GM18873 (cell line): ENCODE results near the gene ZBTB20.

ENCODE experiments used
- ATAC-seq: cut with Tn5 transposase; IDR thresholded peaks from one replicate; pipeline ENCODE4 v1.9.1; 2021; ENCODE audit warnings: mild to moderate bottlenecking, moderate library complexity, moderate number of reproducible peaks; ENCODE audit not compliant: unreplicated experiment, low FRiP score

The ZBTB20 gene

DNA sequence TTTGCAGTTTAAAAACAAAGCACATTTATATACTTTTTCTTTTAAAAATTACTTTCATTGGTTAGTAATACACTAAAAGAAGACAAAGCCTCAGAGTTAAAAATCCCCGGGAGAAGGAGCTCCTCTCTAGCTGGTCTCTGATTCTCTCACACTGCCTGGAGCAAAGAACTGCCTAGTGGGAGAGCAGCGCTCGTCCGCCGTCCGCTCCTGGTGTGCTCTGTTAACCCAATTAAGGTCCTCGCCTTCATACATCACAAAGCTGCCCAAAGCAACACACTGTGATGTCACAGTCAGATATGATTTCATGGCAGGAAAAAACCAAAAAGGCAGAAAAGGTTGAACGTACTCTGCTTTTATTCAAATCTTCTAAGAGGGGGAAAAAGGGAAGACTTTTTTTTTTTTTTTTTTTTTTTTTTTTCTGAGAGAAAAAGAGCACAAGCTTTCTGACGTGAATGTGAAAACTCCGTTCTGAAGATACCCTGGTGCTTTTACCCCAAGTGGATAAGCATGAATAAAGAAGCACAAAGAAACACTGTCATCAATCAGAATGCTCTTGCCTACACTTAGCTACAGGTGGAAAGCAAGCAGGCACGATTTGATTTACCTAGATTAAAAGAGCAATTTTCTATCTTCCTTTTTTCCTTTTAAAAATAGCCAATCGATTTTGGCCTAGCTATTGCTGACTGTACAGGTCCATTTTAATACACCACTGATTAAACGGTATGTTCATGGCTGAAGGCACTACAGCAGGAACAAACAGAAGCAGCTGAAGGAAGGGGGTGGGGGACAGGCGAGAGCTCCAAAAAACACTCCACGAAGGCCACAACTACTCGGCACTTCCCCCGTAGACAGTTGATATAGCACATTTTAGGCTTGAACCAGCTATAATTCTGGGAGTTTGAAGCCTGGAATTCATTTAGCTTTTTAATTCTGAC lies 738.1 kb downstream of the ZBTB20 start:
- ATAC-seq = no peak

DNA sequence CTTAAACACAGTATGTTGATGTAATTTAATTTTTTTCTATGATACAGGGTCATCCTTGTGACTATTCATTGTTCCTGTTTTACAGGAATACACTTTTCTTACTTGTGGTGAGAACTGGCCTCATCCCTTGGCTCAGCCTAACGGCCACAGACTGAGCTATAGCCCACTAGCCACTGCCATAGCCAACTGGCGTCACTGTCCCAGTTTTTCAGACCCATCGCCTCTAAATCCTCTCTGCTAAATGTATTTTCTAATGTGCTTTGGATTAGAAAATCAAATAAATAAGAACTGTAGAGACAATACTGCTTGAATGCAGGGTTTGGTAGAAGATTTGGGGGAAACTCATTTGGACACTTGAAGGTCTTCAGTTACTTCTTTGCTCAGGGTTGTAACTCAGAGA lies 740.2 kb downstream of the ZBTB20 start:
- no peak for ATAC-seq

DNA sequence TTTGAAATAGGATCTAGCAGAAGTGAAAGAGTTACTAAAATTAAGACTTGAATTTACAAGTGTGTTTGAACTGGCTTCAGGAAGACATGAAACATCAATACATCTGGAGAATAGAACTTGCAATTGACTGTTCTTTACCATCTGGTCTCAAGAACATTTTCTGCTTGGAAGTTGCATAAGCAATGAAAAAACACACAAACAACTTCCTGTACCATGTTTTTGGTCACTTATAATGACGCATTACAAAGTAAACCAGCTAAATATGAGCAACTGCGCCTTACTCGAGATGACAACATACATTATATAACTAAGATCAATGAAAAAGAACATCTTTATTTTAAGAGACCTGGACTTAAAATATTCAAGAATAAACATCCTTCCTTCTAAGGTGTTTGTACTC lies 740.8 kb downstream of the ZBTB20 start:
- no peak for ATAC-seq

DNA sequence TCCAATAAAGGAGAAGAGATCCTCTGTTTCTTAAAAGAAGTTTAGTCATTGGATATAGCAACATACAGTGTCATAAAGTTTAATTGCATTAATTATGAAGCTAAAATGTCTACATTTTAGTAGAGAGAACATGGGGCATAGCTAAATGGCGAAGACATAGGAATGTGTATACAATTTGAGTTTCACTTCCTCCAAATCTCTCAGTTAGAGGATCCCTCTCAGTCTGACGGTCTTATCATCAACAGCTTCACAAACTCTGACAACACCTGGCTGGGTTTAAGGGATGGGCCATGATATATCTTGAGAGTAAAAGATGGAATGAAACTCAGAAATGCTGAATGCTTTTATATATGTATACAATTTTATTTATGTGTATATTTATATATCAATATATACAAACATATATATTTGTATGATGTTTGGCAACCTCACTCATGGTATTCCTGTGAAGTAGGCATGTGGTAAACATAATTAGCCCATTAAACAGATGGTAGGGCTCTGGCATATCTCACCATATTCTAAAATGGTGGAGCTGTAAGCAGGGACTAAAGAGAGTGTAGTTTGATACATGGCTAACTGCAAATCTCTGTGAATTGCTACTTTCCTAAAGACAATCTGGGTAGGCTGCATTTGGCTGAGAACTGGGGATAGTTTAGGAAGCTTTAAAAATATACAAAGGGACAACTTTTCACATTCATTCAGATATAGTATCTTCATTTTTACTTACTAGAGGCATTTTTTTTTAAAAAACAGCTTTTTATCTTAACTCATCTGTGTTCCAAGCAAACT lies 741.7 kb downstream of the ZBTB20 start:
- peak; percentile 86 for ATAC-seq

DNA sequence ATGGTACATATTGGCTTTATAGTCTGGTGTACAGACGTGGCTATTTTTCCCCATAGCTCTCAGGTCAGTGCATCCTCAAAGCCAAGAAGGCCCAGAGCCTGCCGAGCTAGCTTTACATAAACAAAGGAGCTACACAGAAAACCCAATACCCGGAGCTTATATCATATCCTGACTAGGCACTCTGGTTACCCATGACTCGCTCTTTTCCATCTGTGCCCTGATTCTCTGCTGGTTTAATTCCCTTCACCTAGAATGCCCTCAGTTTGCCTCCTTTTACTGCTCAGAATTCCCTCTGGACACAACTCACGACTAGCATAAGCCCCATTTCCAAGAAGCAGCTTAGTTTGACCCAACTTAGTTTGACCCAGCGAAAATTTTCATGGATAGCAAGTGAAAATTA lies 742.5 kb downstream of the ZBTB20 start:
- ATAC-seq = no peak

DNA sequence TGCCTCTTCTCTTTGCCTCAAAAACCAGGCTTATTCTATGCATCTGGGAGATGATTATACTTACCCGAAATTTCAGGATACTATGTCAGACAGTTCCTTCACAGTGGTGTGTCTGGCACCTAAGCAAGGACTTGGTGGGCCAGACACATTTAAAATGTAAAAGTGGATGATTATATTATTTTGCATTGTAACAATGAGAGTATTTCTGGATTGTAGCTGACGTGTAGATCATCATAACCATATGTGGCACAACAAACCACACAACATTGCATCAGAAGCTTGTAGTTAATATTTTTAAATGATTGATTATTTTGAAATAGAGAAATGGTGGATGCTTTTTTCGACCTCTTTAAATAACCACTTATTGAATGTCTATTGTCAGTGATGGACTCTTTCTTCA lies 744.2 kb downstream of the ZBTB20 start:
- ATAC-seq = no peak

DNA sequence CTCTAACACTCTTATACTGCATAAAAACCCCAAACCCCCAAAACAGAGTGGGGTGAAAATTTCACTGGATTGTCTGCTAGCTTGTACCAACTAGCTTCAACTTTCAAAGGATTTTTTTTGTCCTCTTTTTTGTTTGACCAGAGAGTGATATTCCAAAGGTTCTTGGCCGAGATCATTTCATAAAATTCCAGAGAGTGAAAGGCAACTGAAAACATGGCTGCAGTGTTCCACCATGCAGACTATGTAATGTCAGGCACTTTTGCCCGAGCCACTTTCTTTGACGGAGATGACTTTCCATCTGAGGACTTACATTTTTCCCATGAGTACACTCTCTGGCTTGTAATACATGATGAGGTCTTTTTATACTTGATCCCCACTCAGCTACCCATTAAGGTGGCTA lies 745.7 kb downstream of the ZBTB20 start:
- ATAC-seq = no peak

DNA sequence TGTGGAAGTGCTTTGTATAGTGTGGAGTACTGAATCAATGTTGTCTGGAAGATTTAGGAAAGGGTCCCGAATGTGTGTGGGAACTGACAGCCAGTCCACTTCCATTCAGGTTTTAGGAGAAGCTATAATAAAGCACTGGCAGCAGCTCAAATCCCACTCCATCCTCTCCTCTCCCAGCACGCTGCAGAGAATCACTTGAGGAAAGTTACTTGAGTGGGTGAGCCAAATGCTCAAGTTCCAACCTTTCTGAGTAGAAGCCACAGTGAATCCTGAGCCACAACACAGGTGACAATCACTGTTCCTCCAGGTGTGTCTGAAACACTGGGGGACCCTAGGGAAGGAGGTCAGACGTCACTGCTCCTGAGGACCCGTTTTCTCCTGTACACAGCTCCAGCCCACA lies 746.7 kb downstream of the ZBTB20 start:
- ATAC-seq = no peak

DNA sequence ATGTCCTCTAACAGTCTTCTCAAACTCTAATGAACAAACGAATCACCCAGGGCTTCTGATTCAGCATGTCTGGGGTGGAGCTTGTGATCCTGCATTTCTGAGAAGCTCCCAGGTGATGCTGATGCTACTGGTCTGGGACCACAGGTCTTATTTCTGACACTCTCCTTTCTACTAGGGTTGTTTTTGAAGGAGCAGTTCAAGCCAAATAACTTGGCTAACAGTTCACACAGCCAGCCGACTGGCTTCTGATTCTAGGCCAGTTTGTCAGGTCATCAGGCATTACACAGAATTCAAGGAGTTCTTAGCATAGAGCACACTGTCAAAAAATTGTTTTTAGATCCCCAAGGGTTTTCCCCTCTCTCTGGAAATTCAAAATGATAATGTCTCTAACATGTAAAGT lies 752.5 kb downstream of the ZBTB20 start:
- no peak for ATAC-seq

DNA sequence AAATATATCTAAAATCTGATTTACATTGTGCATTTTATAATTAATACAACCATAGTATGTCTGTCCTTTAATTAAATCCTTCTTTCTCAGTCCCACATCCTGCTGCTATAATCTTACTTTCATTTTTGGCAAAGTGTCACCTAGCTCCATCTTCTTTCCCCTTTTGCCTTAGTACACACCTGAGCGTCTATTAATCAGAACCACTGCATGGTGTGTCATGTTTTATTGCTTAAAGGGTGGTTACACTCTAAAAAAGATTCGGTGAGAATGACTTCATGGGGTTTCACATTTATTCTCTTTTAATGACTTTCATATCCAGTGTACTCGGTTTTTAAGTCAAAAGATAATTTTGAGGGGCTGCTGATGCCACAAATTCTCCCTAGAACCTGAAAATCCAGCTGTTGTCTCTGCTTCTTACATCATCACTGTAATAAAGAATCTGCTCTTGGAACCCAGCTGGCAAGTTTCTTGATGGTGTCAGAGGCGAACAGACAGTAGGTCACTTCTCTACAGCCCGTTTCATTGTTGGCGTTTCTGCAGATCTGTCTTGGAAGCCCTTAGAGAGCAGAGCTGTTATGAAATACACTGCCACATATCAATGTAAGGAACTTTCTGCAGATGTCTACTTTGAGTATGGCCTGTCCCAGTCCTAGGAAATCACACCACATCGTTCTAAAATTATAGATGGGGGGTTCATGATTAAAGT lies 753.6 kb downstream of the ZBTB20 start:
- ATAC-seq = no peak

DNA sequence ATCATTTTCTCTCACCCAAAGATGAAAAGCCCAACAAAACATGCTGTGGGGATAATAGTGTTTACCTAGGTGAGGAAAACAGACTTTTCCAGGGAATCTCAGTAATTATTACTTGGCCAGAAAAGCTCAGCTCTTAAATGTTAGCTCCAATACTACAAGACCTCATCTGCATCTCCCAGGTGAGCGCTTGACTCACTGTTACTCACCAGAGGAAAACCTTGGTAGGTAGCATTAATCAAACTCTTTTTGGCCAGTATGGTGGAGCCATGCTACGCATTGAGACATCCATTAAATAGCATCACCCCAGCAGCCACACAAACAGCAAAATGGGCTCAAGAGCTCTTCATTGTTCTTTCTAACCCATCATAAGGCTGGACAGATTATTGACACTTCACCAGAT lies 754.3 kb downstream of the ZBTB20 start:
- no peak for ATAC-seq

DNA sequence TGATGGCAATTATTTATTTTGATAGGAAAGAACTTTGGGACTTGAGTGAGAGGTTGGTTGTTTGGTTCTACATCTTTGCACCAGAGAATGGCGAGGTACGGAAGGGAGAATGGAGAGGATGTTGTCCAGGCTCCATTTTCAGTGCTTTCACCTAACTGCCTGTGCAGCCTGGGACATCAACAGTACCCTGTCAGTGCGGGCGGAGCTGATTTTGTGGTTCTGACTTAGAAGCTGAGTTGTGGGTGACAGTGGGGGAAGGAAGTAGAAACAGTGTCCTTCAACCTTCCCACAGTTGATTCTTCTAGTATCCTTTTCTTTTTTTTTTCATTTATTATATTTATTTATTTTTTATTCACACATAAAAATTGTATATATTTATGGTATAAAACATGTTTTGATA lies 757.9 kb downstream of the ZBTB20 start:
- ATAC-seq = no peak

DNA sequence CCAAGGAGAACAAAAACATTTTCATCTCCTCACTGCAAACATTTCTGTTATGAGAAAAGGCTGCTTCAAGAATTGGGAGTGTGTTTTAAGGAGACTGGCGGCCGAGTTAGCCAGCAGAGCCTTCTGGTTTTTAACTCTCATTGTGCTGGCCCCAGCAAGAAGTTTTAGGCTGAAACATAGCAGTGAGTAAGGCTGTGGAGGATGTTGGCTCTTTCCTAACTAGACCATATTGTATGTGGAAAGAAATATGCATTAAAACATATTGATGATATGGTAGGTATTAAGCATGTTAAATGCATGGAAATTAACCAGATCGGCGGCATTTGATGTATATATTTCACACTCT lies 762.6 kb downstream of the ZBTB20 start:
- no peak for ATAC-seq

DNA sequence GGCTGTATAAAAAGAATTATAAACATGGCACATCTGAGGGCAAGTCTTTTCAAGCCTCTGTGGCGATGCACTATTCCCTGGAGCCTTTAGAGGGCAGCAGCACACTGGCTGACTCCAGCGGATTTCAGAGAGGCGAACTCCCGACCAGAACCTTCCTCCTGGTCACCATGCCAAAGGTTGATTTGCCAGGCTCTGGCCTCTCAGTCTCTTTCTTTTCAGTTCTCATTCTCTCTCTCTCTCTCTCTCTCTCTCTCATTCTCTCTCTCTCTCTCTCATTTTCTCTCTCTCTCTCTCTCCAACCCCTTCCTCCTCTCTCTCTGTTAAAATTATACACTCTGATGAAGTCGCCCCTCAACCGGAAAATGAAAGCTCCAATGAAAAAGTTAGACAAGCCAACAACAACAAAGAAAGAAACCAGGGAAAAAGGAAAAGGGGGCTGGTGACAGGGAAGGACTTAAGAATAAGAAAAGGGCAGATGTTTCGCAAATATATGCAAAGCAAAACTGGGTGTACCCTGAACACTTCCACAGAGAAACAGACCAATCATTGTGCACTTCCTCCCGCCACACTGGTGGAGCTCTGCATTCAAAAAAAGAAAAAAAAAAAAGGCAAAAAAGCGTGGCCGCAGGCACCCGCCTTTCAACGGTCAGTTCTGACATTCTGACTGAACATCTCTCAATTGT lies 763.1 kb downstream of the ZBTB20 start:
- ATAC-seq = peak; percentile 64

DNA sequence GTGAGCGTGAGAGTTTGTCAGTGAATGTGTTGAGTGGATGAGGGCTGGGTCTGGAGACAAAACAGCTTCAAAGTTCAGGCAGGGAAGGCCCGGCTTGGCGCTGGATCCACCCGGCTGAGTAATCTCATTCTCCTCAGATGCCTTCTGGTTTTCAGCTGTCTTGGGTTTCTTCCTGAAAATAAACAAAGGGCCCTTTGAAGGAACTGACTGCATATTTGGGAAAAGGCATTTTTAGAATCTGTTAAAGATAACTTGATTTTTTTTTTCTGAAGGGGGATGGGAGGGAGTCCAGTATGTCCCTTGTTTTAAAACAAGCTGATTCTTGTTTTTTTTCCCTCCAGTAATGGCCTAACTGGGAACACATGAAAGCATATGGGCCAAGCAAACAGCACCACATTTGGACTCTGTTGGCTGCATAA lies 766.8 kb downstream of the ZBTB20 start:
- no peak for ATAC-seq

DNA sequence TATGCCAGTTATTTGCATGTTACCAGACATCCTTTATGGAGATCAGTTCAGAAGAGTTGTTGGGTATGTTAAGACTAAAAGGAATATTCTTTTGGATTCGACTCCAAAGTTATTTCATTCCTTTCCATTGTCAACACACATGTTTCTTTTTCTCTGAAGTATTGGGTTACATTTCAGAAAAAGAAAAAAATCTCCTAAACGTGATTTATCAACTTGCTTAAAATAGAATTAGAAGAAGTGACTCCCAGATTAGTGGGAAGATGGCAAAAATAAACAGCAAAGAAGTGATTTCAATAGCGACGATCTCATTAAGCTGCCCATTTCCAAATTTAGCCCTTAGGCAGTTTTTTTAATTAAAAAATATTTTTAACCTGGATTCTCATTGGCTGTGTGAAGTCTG lies 767.8 kb downstream of the ZBTB20 start:
- ATAC-seq = no peak

DNA sequence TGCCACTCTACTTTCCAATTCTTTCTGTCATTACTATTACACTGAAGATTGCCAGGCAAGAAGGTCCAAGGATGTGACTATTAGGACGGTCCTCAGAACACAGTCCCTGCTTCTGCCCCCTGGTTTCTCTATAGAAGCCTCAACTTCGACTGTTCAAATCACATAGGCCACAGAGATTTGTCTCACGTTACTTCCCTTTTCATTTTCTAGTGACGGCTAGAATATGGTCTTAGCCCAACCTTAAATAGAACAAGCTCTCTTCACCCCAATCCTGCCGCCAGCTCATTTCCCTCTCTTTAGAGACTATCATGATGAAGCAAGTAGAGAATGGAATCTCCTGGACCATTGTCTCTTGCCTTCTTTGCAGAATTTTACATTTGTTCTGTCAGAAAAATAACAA lies 768.3 kb downstream of the ZBTB20 start:
- ATAC-seq = no peak

DNA sequence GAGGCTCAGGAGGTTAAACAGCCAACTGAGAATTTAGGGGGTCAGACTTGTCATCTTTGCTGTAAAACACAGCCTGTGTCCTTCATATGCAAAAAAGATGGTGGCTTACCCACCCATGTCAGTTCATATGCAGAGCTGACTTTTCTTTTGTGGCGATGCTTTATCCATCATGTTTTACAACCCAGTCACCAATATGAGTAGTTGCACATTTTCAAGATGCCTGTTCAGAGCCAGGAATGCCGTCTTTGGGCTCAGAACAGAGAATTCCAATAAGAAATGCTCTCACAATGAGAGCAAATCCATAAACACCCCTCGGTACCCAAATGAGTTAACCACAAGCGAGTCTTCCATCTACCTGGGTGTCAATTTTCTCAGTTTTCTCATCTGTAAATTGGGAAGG lies 769.7 kb downstream of the ZBTB20 start:
- ATAC-seq = no peak

DNA sequence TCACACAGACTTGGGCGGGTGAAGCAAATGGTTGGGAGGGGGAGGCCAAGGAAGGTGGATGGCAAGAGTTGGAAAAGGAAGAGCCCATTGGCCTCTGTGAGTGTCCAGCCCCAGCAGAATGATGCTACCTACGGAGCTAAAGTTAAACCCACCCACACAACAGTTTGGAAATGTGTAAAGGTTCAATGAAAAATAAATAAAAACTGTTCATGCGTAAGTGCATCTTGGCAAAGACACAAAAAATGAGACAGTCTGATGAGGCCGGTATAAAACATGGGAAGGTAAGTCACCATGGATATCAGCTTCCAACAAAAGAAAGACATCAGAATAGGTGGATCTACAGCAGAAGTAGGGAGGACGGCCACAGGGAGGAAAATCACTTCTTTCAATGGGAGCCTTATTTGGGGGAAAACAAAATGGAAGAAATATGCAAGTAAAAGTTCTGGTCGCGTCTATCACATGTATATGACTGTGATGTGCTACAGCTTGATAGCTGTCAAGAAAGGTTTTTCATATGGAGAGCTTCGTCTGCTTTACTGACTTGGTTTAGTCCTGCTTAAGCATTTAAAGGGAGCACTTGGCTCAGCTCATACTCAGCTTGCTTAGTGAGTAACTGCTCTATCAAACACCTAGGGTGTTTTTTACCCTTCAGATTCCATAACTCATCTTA lies 770.4 kb downstream of the ZBTB20 start:
- ATAC-seq = no peak
